GM19239 (cell line): ENCODE measurements around the gene DES.

ENCODE experiments used
- DNase-seq: peaks from one replicate; pipeline ENCODE4 v3.0.0; 2011; ENCODE audit warnings: low spot score; ENCODE audit not compliant: insufficient read length
- FAIRE-seq: peaks from 2 replicates; lab custom pipeline; 2011; peaks lifted over from hg19 to GRCh38; lab: Jason Lieb, UNC

Gene DES

GRCh38 chr2:219468410-219469185, 50.4 kb downstream of the DES start:
- DNase-seq (no peak), FAIRE-seq (no peak)

- FAIRE-seq: no peak
- no peak for DNase-seq
These were observed 51.1 kb downstream of the DES start for GRCh38 chr2:219469186-219469724.

GRCh38 chr2:219470429-219470828, 52.3 kb downstream of the DES start:
- DNase-seq (no peak), FAIRE-seq (no peak)

- FAIRE-seq: no peak
- no peak for DNase-seq
These were observed 53.5 kb downstream of the DES start for GRCh38 chr2:219471476-219472371.

GRCh38 chr2:219472629-219473187, 54.5 kb downstream of the DES start:
- DNase-seq (no peak), FAIRE-seq (no peak)

GRCh38 chr2:219473511-219473910, 55.3 kb downstream of the DES start:
- no peak for FAIRE-seq
- DNase-seq: no peak

GRCh38 chr2:219474285-219475060, 56.3 kb downstream of the DES start:
- DNase-seq: no peak
- no peak for FAIRE-seq

GRCh38 chr2:219475278-219475677, 57.1 kb downstream of the DES start:
- no peak for FAIRE-seq
- no peak for DNase-seq

GRCh38 chr2:219475697-219476651, 57.8 kb downstream of the DES start:
- FAIRE-seq (peak; percentile 60), DNase-seq (peak; percentile 75)
